Stimulated activated CD4-positive, alpha-beta T cell treated with anti-CD3 and anti-CD28 coated beads, Interleukin-15, amount 100 ng/mL, for 1 hour (primary cell): ENCODE data around the gene CNNM2.
"Not testable (repeated sequence)": the region's sequence is repeated elsewhere in the genome, so short reads cannot be mapped to it uniquely, and the experiment has no call there.

Experiments used
- DNase-seq, 2 donors: peaks; one replicate each; pipeline ENCODE4 v3.0.0-alpha.2; 2020; ENCODE audit warnings: low read depth in 1 of 2, low spot score in 1 of 2

Gene CNNM2

GRCh38 chr10:102964713-102965112 lies 46.6 kb downstream of the CNNM2 start:
- DNase-seq: no peak

GRCh38 chr10:102965311-102965851 lies 47.3 kb downstream of the CNNM2 start:
- no peak for DNase-seq

DNA sequence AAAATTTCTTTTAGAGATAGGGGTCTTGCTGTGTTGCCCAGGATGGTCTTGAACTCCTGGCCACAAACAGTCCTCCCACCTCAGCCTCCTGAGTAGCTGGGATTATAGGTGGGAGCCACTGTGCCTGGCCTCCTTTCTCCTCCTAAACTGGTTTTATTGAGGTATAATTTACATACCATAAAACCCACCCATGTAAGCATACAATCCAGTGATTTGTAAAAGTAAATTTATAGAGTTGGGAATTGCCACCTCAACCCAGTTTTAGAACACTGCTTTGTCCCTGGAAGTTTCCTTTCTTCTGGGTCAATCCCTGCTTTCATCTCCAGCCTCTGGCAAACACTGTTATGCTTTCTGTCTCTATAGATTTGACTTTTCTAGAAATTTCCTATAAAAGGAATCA lies 49.0 kb downstream of the CNNM2 start:
- DNase-seq: no peak

DNA sequence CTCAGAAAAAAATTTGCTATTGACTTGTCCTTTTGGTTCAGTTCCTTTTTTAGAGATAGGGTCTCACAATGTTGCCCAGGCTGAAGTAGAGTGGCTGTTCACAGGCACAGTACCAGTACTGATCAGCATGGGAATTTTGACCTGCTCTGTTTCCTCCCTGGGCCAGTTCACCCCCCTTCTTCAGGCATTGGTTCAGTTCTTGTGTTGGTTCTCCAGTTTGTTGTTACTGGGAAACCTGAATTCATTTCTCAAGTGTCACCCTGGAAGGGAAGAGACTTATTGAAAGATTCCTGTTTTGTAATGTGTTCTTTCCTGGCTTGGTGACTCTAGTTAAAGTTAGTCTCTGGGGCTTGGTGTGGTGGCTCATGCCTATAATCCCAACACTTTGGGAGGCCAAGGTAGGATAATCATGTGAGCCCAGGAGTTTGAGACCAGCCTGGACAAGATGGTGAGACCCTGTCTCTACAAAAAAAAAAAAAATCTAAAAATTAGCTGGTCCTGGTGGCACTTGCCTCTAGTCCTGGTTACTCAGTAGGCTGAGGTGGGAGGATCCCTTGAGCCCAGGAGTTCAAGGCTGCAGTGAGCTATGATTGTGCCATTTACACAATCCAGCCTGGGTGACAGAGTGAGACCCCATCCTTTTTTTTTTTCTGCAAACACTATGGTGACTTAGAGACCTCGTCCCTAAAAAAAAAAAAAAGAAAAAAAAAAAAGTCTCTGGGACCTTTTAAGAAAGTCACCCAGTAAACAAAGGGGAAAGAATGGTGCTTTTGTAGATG lies 52.7 kb downstream of the CNNM2 start:
- DNase-seq: no peak

DNA sequence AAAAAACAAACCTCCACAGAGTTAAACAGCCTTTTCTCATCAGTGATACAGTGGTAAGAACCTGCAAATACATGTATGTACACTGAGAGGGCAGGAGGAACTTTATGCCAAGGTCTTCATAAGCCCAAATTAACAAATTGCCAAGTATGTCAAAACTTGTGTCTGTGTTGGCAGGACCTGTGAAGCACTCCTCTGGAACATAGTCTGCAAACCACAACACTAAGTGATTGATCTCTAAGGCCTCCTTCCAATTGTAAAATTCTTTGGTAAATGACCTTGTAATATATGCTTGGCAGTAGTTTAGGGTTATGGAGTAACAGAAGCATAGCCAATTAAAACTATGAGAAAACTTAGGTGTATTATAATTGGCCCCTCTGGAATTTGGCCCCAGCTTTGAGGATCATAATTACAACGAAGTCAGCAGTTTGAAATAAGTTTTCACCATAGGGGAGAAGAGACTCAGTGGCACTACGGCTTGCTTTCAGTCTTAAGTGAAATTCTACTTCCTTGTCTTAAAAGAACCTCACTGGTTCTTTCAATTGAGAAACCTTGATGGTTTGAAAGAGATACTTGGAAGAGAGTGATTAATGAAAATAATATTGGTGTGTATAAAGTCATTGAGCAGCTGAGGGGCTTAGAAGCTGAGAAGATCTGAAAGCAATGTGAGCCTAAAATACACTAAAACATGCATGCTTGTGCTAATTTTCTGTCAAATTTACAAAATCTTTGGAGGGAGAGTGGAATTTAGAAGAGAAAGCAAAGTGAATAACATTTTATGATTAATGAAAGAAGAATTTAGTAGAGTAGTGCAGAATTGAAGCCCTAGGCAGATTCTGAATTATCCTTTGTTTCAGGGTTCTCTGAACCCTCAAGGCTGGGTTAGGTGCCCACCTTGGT lies 57.6 kb downstream of the CNNM2 start:
- no peak for DNase-seq

DNA sequence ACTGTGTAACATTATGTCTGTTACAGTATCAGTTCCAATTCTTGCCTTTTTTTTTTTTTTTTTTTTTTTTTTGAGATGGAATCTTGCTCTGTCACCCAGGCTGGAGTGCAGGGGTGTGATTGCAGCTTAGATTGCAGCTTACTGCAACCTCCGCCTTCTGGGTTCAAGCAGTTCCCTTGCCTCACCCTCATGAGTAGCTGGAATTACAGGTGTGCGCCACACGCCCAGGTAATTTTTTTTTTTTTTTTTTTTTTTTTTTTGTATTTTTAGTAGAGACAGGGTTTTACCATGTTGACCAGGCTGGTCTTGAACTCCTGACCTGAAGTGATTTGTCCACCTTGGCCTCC lies 58.3 kb downstream of the CNNM2 start:
- DNase-seq: not testable (repeated sequence)

- DNase-seq: no peak
Measured at GRCh38 chr10:102982296-102982695, 64.2 kb downstream of the CNNM2 start.

- no peak for DNase-seq
Measured at GRCh38 chr10:102984086-102984485, 66.0 kb downstream of the CNNM2 start.

GRCh38 chr10:102985811-102986210 lies 67.7 kb downstream of the CNNM2 start:
- no peak for DNase-seq

DNA sequence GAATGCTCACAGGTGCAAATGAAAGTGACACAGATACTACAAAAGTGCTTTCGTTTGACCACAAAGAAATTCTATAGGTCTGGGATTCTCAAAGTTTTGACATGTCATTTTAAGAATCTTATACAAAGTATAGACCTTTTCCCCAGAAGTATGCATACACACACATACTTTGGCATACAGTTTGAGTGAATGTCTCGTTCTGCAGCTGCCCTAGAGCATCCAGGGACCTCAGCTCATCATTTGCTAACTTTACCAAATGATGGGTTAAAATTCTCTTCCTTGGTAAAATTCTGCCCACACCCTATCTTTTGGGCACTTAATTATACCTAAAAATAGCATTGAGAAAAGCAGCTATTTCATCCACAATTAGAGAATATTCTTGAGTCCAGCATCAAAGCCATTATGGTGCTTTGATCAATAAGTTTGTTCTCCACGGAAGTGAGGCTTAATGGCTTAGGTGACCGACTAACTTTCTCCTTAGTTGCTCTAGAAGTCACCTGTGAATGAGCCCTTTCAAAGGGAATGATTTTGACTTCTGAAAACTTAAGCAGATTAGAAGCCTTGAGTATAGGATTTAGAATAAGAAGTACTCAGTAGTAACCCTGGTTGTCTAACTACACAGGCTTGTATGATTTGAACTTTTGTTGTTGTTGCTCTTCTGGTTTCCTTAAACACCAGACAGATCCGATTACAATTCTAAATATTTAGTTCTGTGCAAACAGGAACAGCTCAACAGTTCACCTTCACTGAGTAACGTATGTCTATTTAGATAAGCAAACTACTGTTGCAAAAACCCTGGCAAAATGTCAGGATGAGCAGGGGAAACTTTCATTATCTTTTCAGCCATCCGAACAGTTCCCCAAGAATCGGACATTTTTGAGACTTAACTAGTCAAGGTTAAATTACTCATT lies 70.6 kb downstream of the CNNM2 start:
- no peak for DNase-seq

DNA sequence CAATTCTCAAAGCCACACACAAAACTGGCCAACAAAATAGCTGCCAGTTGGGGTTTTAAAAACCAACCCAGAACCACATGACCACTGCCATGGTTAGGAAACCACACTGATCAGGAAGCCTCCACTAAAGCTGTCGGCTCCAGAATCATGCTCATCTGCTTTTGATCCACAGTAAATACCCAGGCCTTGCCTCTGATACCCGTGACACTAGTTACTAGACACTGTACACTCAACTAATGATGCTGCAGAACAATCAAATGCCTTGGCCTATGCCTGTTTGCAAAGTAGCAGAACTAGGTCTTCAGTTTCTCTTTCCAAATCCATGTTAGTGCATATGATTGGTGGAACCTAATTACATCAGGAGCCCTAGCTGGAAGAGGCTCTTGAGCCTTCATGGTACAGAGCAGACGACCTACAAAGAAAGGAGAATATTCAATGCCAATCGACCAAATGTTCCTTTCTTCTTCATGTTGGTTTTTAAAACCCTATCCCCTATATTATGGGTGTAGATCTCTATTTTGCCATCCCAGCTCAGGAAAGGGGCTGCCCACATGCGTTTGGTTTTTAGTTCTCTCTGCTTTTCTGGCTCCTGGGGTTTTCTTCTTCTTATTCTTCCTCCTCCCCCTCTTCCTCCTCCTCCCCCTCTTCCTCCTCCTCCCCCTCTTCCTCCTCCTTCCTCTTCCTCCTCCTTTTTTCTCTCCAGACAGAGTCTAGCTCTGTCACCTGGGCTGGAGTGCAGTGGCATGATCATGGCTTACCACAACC lies 76.6 kb downstream of the CNNM2 start:
- DNase-seq: no peak

GRCh38 chr10:102996876-102997275 lies 78.8 kb downstream of the CNNM2 start:
- DNase-seq: no peak

GRCh38 chr10:102997998-102998397 lies 79.9 kb downstream of the CNNM2 start:
- no peak for DNase-seq

DNA sequence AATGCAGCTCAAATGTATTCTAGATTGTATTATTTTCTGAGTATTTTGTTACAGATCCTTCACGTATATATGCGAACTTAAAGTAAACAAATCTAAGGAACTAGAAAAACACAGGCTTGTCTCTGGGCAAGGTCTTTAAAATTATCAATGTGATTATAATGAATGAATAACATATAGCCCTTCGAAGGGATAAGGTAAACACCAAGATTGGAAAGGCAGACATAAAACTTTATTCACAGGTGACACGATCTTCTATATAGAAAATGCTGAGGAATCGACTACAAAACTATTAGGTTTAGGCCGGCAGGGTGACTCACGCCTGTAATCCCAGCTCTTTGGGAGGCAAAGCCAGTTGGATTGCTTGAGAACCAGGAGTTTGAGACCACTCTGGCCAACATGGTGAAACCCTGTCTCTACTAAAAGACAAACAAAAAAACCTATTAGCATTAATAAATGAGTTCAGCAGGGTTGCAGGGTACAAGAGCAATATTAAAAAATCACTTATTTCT lies 80.4 kb downstream of the CNNM2 start:
- no peak for DNase-seq

- not testable (repeated sequence) for DNase-seq
Measured at GRCh38 chr10:103000050-103000449, 82.0 kb downstream of the CNNM2 start.

GRCh38 chr10:103007017-103007416 lies 88.9 kb downstream of the CNNM2 start:
- no peak for DNase-seq

DNA sequence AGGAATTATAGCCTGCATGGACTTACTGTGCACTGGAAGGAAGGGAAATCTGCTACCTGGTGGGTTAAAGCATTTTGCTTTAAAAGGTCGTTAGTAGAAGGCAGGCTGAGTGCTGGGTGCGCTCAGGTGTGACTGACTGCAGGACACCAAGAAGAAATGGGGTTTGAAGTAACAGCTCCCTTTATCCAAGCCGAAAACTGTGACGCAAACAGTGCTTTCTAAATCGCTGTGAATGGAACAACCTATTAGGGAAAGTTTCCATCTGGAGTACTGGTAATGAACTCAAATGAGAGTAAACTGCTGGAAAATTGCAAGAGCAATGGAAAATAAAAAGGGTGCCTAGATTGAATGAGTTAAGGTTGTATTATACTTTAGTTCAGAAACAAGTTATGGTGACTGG lies 95.3 kb downstream of the CNNM2 start:
- no peak for DNase-seq

GRCh38 chr10:103019425-103019824 lies 101.3 kb downstream of the CNNM2 start:
- no peak for DNase-seq

DNA sequence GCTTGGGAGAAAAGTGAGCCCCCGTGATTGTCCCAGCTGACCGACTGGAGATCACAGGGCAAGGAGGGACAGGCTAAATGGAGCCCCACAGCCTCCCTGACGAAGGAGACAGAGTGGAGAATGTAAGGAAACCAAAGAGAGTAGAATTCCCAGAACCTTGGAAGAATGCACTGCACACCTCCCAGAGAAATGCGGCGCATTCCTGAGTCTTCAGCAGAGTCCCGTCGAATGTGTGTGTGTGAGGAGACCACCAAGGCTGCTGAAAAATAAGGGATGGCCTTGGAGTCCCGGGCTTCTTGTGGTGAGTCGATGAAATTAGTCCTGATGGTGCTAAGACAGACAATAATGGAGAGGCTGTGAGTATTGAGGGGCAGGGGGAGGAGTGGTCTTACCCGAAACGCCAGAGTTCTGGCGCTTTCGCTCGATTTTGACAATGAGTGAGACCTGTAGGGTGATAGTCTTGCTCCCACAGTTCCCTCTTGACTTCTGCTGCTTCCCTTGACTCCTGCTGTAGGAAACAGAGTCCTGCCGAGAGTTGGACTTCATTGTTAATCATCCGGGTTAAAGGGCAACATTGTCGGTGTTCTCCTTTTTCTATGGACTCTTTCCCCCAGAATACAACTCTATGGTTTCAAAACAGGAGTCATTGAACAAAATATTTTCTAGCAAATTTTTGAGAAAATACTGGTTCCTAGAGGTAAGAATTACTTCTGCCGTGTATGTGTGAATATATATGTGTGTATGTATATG lies 103.2 kb downstream of the CNNM2 start:
- no peak for DNase-seq
